Endothelial cell of umbilical vein (primary cell): ENCODE data around the gene SLC7A4. TPM values are rescaled to one million over a fixed set of nuclear protein-coding genes. Genes with fewer than 3 reads are reported as not detected.

Experiments used
- BruUV-seq: library from RNA; stranded (reverse); fragments of 400-500 nt; replicated peaks from 2 replicates; lab custom pipeline; 2021; lab: Mats Ljungman, UMichigan
- CTCF ChIA-PET: fragments of 300-600, 350-600 bp; sonication (Branson Sonifier 250); formaldehyde crosslinking; loops from one replicate; lab custom pipeline; 2021; ENCODE audit warnings: antibody characterized with exemption, inconsistent platforms; lab: Charles Lee
- POLR2A ChIA-PET: fragments of 300-600, 350-600 bp; sonication (Branson Sonifier 250); formaldehyde crosslinking; loops from one replicate; lab custom pipeline; 2021; ENCODE audit warnings: antibody characterized with exemption, inconsistent platforms; lab: Charles Lee
- DNase-seq: peaks from one replicate; pipeline ENCODE4 v3.0.0-alpha.2; 2011; ENCODE audit warnings: low read depth, low spot score
- FAIRE-seq: peaks from 2 replicates; lab custom pipeline; 2011; peaks lifted over from hg19 to GRCh38; lab: Jason Lieb, UNC
- H2AFZ ChIP-seq: 2 replicates; pipeline ENCODE4 v1.6.0; 2012; ENCODE audit warnings: low read depth, low read length, control low read depth, inconsistent platforms
- H3K27ac ChIP-seq: 2 replicates; pipeline ENCODE4 v1.5.1; 2011; ENCODE audit warnings: low read depth, mild to moderate bottlenecking, control low read depth, low read length, moderate library complexity; ENCODE audit not compliant: insufficient read depth
- H3K27me3 ChIP-seq, 2 experiments: 2 replicates each; pipeline versions ENCODE4 v1.6.0 to v1.6.1; 2011; ENCODE audit warnings: low read length in 2 of 2, mixed read lengths in 1 of 2; ENCODE audit not compliant: control insufficient read depth in 2 of 2, insufficient read depth in 2 of 2
- H3K36me3 ChIP-seq, 2 experiments: 2 replicates in 1 of 2; 3 replicates in 1 of 2; pipeline ENCODE4 v1.5.1; 2011; ENCODE audit warnings: low read length in 2 of 2, mild to moderate bottlenecking in 1 of 2, moderate library complexity in 1 of 2; ENCODE audit not compliant: control insufficient read depth in 2 of 2, insufficient read depth in 2 of 2; ENCODE audit errors: extremely low read depth in 1 of 2
- H3K4me1 ChIP-seq: 3 replicates; pipeline ENCODE4 v1.5.1; 2011; ENCODE audit warnings: mild to moderate bottlenecking, low read length; ENCODE audit not compliant: control insufficient read depth, insufficient read depth; ENCODE audit errors: extremely low read depth
- H3K4me2 ChIP-seq: 2 replicates; pipeline ENCODE4 v1.6.1; 2011; ENCODE audit warnings: low read length, control low read depth, mixed read lengths; ENCODE audit not compliant: insufficient read depth
- H3K4me3 ChIP-seq, 3 experiments: fragments of 200-600 bp in 1 of 3; sonication (generic), shearing (Covaris generic) in 1 of 3; replicated peaks in 1 of 3; 2 replicates each; pipeline ENCODE4 v1.5.1; 2011 to 2016; ENCODE audit warnings: control low read depth in 3 of 3, low read length in 3 of 3, mild to moderate bottlenecking in 2 of 3, inconsistent platforms in 1 of 3, low read depth in 1 of 3, moderate library complexity in 1 of 3; ENCODE audit not compliant: insufficient read depth in 1 of 3
- H3K79me2 ChIP-seq: 2 replicates; pipeline ENCODE4 v1.6.0; 2012; ENCODE audit warnings: low read length, inconsistent platforms; ENCODE audit not compliant: control insufficient read depth, insufficient read depth
- H3K9ac ChIP-seq: replicated peaks from 2 replicates; pipeline ENCODE3; 2011; ENCODE audit warnings: low read length, control low read depth; ENCODE audit not compliant: insufficient read depth; ENCODE audit errors: extremely low read depth
- H3K9me1 ChIP-seq: replicated peaks from 3 replicates; pipeline ENCODE4 v1.6.0; 2011; ENCODE audit warnings: mild to moderate bottlenecking, low read length; ENCODE audit not compliant: control insufficient read depth, insufficient read depth; ENCODE audit errors: extremely low read depth
- H3K9me3 ChIP-seq: replicated peaks from 2 replicates; pipeline ENCODE4 v1.5.1; 2012; ENCODE audit warnings: low read length, inconsistent platforms; ENCODE audit not compliant: control insufficient read depth, insufficient read depth
- H4K20me1 ChIP-seq: replicated peaks from 2 replicates; pipeline ENCODE3; 2011; ENCODE audit warnings: mild to moderate bottlenecking, low read length; ENCODE audit not compliant: control insufficient read depth, insufficient read depth; ENCODE audit errors: extremely low read depth
- FOS ChIP-seq: IDR thresholded peaks from 2 replicates; pipeline ENCODE4 v1.6.1; 2011; ENCODE audit warnings: mild to moderate bottlenecking, low read length, moderate library complexity, borderline replicate concordance; ENCODE audit not compliant: insufficient read depth
- JUN ChIP-seq: IDR thresholded peaks from 2 replicates; pipeline ENCODE4 v1.6.1; 2011; ENCODE audit warnings: borderline replicate concordance, low read depth; ENCODE audit not compliant: insufficient read length, insufficient read depth
- POLR2A ChIP-seq: IDR thresholded peaks from 2 replicates; pipeline ENCODE4 v1.6.1; 2012; ENCODE audit warnings: low read depth, mild to moderate bottlenecking, control low read depth, low read length
- POLR2AphosphoS5 ChIP-seq: IDR thresholded peaks from 2 replicates; pipeline ENCODE4 v1.6.1; 2012; ENCODE audit warnings: low read depth, mild to moderate bottlenecking, control low read depth, low read length, moderate library complexity; ENCODE audit not compliant: insufficient read depth
- dilution Hi-C: fragments of 300-500 bp; cut with MboI; formaldehyde crosslinking; loops from one replicate; pipeline ENCODE4 v1.15.0; 2019; ENCODE audit warnings: low sequenced_read_pairs; ENCODE audit not compliant: extremely low pct_ligation_motif_present
- intact Hi-C: fragments of 100-400 bp; cut with micrococcal nuclease; formaldehyde crosslinking; loops from one replicate; pipeline ENCODE4 v1.10.0; 2022
- polyA plus RNA-seq, 4 experiments: library from polyadenylated mRNA; depleted of rRNA in 3 of 4; stranded (reverse) in 3 of 4; unstranded in 1 of 4; fragments of >200 nt; gene quantifications; 2 replicates each; pipeline versions ENCODE4 v1.2.1 to v1.2.3, GENCODE V29; 2011 to 2012; ENCODE audit warnings: missing spikeins in 1 of 4
- total RNA-seq: library from RNA; stranded (reverse); gene quantifications from 2 replicates; pipeline ENCODE4 v1.2.3, GENCODE V29; 2021

Gene SLC7A4
- total and polyA plus RNA-seq, 2 donors (not counting 3 experiments of a cell fraction or from before 2014, with no cell fraction given) = not detected

DNA sequence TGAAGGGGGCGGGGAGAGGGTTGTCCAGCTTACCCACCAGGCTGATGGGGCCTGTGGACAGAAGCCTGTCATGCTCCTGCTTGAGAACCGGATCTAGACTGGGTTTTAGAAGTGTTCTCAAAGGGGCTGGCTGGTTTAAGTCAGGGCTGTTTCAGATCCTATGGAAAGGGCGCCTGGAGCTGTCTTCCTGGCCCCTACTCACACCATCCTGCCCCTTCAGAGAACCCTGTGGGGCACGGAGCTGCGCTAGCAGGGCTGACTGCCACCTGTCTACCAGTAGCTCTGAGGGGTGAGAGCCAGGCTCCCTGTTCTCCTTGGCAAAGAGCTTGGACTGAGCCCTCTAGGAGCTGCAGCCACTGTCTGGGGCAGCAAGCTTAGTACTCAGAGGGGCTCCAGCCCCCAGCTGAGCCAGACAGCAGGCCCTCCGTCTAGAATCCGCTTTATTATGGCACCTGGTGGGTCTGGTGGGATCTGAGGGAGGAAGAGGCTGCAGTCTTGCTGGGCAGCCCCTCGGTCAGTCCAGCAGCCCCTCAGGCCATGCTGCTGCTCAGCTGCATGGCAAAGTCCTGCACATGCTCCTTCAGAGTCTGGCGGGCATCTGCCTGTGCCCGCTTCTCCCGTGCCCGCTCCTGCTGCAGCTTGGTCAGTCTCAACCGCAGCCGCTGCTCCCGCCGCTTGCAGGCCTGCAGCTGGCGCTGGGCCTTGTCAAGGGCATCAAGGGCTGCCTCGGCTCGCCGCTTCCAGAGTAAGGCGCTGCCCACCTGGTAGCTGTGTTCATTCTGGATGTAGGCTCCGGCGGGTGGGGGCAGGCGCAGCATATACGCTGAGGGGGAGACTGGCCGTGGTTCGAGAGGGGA, 32.8 kb downstream of the SLC7A4 start:
- no peak for DNase-seq
- no TSS peak for BruUV-seq
- intact Hi-C loops = loop anchor here (2.0 to 5.0 kb wide), 2 partner anchors 83 to 112 kb away; partner anchors contain the start of gene CRKL
- no peak for FAIRE-seq
- H3K36me3 ChIP-seq = peaks cover 5 to 16% of the 10 kb centered on the region in 2 experiments
- H3K27me3 ChIP-seq = no peaks in the 10 kb centered on the region
- TF ChIP-seq JUN = no peak
- peak; percentile 40 for TF ChIP-seq POLR2A
- TF ChIP-seq FOS = no peak
- no peak for TF ChIP-seq POLR2AphosphoS5
- no peaks in the 10 kb centered on the region for H4K20me1 ChIP-seq
- H3K79me2 ChIP-seq = peaks cover 20% of the 10 kb centered on the region
- POLR2A ChIA-PET = interaction anchor here (0.8 to 1.5 kb wide), 2 partner anchors 17 to 18 kb away, joined by 3 to 6 read pairs; partner anchors contain the start of gene LZTR1
- H3K27ac ChIP-seq = no peak overlapping the region
- no peaks in the 10 kb centered on the region for H3K9me3 ChIP-seq
- H3K4me1 ChIP-seq = peaks cover 22% of the 10 kb centered on the region
- CTCF ChIA-PET = interaction anchor here (1.4 kb wide), 1 partner anchor 17 kb away, joined by 3 read pairs; the partner anchor contains the start of gene LZTR1
- no peaks in the 10 kb centered on the region for H3K9me1 ChIP-seq
- no peak overlapping the region for H3K4me3 ChIP-seq
- H3K9ac ChIP-seq = no peak overlapping the region
- no peak overlapping the region for H3K4me2 ChIP-seq
- no peak overlapping the region for H2AFZ ChIP-seq
- dilution Hi-C loops = no loop called here
